Mesendoderm (in vitro differentiated cells): ENCODE results near the gene TRMT44.
"Not testable (repeated sequence)": the region's sequence is repeated elsewhere in the genome, so short reads cannot be mapped to it uniquely, and the experiment has no call there.

Experiments used
- DNase-seq: peaks from one replicate; pipeline ENCODE4 v3.0.0; 2013
- H2AK5ac ChIP-seq: 2 replicates; pipeline ENCODE4 v1.6.1; 2013; ENCODE audit warnings: low read length, inconsistent platforms
- H2BK120ac ChIP-seq: 2 replicates; pipeline ENCODE4 v1.6.1; 2013; ENCODE audit warnings: low read depth, mild to moderate bottlenecking, low read length, moderate library complexity, mixed read lengths
- H2BK15ac ChIP-seq: replicated peaks from 2 replicates; pipeline ENCODE4 v1.6.1; 2013; ENCODE audit warnings: low read depth, mild to moderate bottlenecking, moderate library complexity
- H2BK5ac ChIP-seq: 2 replicates; pipeline ENCODE4 v1.6.1; 2013; ENCODE audit warnings: low read length, inconsistent platforms
- H3K18ac ChIP-seq: 2 replicates; pipeline ENCODE4 v1.6.1; 2013; ENCODE audit warnings: mild to moderate bottlenecking, low read length, mixed read lengths
- H3K23ac ChIP-seq: one replicate; pipeline ENCODE4 v1.6.1; 2013; ENCODE audit warnings: low read length
- H3K27ac ChIP-seq: 2 replicates; pipeline ENCODE4 v1.5.1; 2013; ENCODE audit warnings: low read depth, mild to moderate bottlenecking, inconsistent platforms, low read length, moderate library complexity
- H3K27me3 ChIP-seq: 2 replicates; pipeline ENCODE4 v1.6.1; 2013; ENCODE audit warnings: low read length, control low read depth, mild to moderate bottlenecking, inconsistent platforms; ENCODE audit not compliant: insufficient read depth, poor library complexity
- H3K36me3 ChIP-seq: 2 replicates; pipeline ENCODE4 v1.6.1; 2013; ENCODE audit warnings: low read length, inconsistent platforms; ENCODE audit not compliant: control insufficient read depth, insufficient read depth
- H3K4ac ChIP-seq: one replicate; pipeline ENCODE4 v1.6.1; 2013; ENCODE audit warnings: low read depth, mild to moderate bottlenecking, low read length, moderate library complexity
- H3K4me1 ChIP-seq: 2 replicates; pipeline ENCODE4 v1.6.1; 2013; ENCODE audit warnings: low read depth, low read length, inconsistent platforms; ENCODE audit not compliant: control insufficient read depth
- H3K4me2 ChIP-seq: 2 replicates; pipeline ENCODE4 v1.6.1; 2013; ENCODE audit warnings: low read length
- H3K4me3 ChIP-seq: 2 replicates; pipeline ENCODE4 v1.5.1; 2013; ENCODE audit warnings: mild to moderate bottlenecking, low read length
- H3K56ac ChIP-seq: one replicate; pipeline ENCODE4 v1.6.1; 2013; ENCODE audit warnings: low read length
- H3K79me1 ChIP-seq: 2 replicates; pipeline ENCODE4 v1.6.1; 2013; ENCODE audit warnings: low read length, inconsistent platforms
- H3K79me2 ChIP-seq: 2 replicates; pipeline ENCODE4 v1.6.1; 2013; ENCODE audit warnings: mild to moderate bottlenecking, low read length; ENCODE audit not compliant: control insufficient read depth, insufficient read depth
- H3K9ac ChIP-seq: 2 replicates; pipeline ENCODE4 v1.6.1; 2013; ENCODE audit warnings: low read length, inconsistent platforms
- H4K5ac ChIP-seq: one replicate; pipeline ENCODE4 v1.6.1; 2013; ENCODE audit warnings: low read length
- H4K8ac ChIP-seq: one replicate; pipeline ENCODE4 v1.6.1; 2013; ENCODE audit warnings: low read depth, mild to moderate bottlenecking, control low read depth, low read length, moderate library complexity
- whole genome bisulfite sequencing: extraction: QIAGEN DNeasy Blood & Tissue Kit; methylation state at CpG from one replicate; pipeline ENCODE4 v1.1.7; 2013; ENCODE audit warnings: low lambda C conversion rate, missing lambda C conversion rate; ENCODE audit not compliant: insufficient coverage; ENCODE audit errors: extremely low coverage; 5-methylcytosine and 5-hydroxymethylcytosine counted together

TRMT44 gene

GRCh38 chr4:8480221-8480620 is 39.6 kb downstream of the TRMT44 start:
- Histone ChIP-seq H2BK120ac (no peak overlapping the region), H3K4me2 (no peak overlapping the region), H3K4me3 (no peak overlapping the region), H3K4me1 (peaks cover 5% of the 10 kb centered on the region), H3K18ac (peak overlapping the region; percentile 11), H3K23ac (no peak overlapping the region), H4K5ac (no peak overlapping the region), H3K79me2 (no peaks in the 10 kb centered on the region), H3K79me1 (no peaks in the 10 kb centered on the region), H3K27me3 (no peaks in the 10 kb centered on the region), H3K36me3 (peaks cover 1% of the 10 kb centered on the region), H3K4ac (no peak overlapping the region), H2AK5ac (no peak overlapping the region), H4K8ac (no peak overlapping the region), H3K9ac (no peak overlapping the region), H3K56ac (peak overlapping the region; percentile 62), H3K27ac (no peak overlapping the region), H2BK5ac (peak overlapping the region; percentile 69), H2BK15ac (no peak overlapping the region)
- no CpG with 5 or more reads among the region's 11 CpGs for WGBS
- no peak for DNase-seq

DNA sequence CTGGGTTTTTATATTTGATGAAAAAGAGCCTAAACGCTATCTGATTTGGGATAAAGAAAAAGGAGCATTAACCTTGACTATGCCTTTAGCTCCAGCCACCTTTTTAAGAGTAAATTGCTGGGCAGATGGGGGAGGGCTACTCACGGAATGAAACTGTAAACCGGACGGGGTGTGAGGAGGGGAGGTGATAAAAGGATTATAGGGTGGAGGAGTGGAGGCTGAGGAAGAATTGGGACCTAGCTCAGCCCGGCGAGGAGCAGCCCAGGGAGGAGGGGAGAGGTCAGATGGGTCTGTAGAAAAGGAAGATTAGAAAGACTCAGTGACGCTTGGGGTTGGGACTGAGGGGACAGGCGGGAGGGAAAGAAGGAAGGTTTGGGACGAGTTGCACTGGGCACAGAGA is 46.1 kb downstream of the TRMT44 start:
- H2BK5ac ChIP-seq, H3K4me3 ChIP-seq, H3K18ac ChIP-seq, H3K36me3 ChIP-seq, H4K8ac ChIP-seq, H2BK120ac ChIP-seq, H3K79me1 ChIP-seq, H3K4me1 ChIP-seq, H3K4me2 ChIP-seq, H3K27ac ChIP-seq, H3K23ac ChIP-seq, H3K79me2 ChIP-seq, H3K9ac ChIP-seq, H3K27me3 ChIP-seq, H2BK15ac ChIP-seq, H2AK5ac ChIP-seq, H3K4ac ChIP-seq, H3K56ac ChIP-seq, H4K5ac ChIP-seq: not testable (repeated sequence)
- no CpG with 5 or more reads among the region's 9 CpGs for WGBS
- DNase-seq: peak; percentile 22

DNA sequence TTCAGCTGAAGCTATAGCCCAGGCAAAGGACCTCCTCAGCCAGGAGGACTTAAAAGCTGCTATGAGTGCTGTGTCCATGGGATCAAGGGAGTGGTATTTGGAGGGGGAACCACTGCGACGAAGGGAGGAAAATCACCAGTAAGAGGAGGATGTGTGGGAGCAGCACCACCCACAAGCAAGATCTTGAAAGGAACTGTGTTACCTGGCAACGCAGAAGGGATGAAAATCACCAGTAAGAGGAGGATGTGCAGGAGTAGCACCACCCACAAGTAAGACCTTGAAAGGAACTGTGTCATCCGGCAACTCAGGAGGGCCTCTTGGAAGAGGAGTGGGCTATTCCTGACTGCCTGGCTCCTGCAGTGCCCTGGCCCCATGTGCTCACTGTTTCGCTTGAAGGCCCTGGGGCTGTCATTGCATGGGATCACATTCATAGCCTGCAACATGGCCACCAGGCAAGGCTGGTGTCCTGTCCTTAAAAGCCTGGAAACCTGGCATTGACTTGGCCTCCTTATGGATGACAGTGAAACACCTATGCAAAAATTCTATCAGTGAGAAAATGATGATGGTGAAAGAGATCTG is 48.3 kb downstream of the TRMT44 start:
- Histone ChIP-seq H2AK5ac (no peak overlapping the region), H3K9ac (no peak overlapping the region), H3K4me1 (no peaks in the 10 kb centered on the region), H3K23ac (no peak overlapping the region), H3K4ac (no peak overlapping the region), H2BK15ac (no peak overlapping the region), H3K56ac (no peak overlapping the region), H3K27me3 (no peaks in the 10 kb centered on the region), H3K4me3 (peak overlapping the region; percentile 3), H3K27ac (no peak overlapping the region), H3K4me2 (no peak overlapping the region), H3K79me1 (no peaks in the 10 kb centered on the region), H3K18ac (no peak overlapping the region), H4K5ac (no peak overlapping the region), H3K79me2 (no peaks in the 10 kb centered on the region), H4K8ac (no peak overlapping the region), H2BK5ac (no peak overlapping the region), H2BK120ac (no peak overlapping the region), H3K36me3 (peaks cover 4% of the 10 kb centered on the region)
- WGBS: no CpG with 5 or more reads among the region's 5 CpGs
- DNase-seq: no peak

- H3K56ac ChIP-seq, H4K8ac ChIP-seq, H3K27me3 ChIP-seq, H3K4ac ChIP-seq, H3K23ac ChIP-seq, H2BK15ac ChIP-seq, H3K36me3 ChIP-seq, DNase-seq, H4K5ac ChIP-seq, H3K79me1 ChIP-seq, H2AK5ac ChIP-seq, H2BK5ac ChIP-seq, H3K79me2 ChIP-seq, H3K4me1 ChIP-seq, H3K27ac ChIP-seq, H3K9ac ChIP-seq, H3K18ac ChIP-seq, H2BK120ac ChIP-seq, H3K4me2 ChIP-seq, H3K4me3 ChIP-seq: not testable (repeated sequence)
- WGBS: no CpG with 5 or more reads among the region's 23 CpGs
Measured at GRCh38 chr4:8491478-8491877, 50.9 kb downstream of the TRMT44 start.

- Histone ChIP-seq H3K27ac (no peak overlapping the region), H2BK15ac (no peak overlapping the region), H3K79me1 (no peaks in the 10 kb centered on the region), H3K27me3 (no peaks in the 10 kb centered on the region), H4K5ac (no peak overlapping the region), H3K56ac (no peak overlapping the region), H4K8ac (no peak overlapping the region), H3K4me1 (no peaks in the 10 kb centered on the region), H3K23ac (no peak overlapping the region), H3K4me2 (no peak overlapping the region), H2BK120ac (no peak overlapping the region), H3K4ac (no peak overlapping the region), H2AK5ac (no peak overlapping the region), H3K4me3 (no peak overlapping the region), H3K18ac (no peak overlapping the region), H3K36me3 (peaks cover 4% of the 10 kb centered on the region), H3K9ac (no peak overlapping the region), H2BK5ac (no peak overlapping the region), H3K79me2 (no peaks in the 10 kb centered on the region)
- no peak for DNase-seq
- no CpG with 5 or more reads among the region's 9 CpGs for WGBS
Measured at GRCh38 chr4:8492174-8492573, 51.6 kb downstream of the TRMT44 start.

DNA sequence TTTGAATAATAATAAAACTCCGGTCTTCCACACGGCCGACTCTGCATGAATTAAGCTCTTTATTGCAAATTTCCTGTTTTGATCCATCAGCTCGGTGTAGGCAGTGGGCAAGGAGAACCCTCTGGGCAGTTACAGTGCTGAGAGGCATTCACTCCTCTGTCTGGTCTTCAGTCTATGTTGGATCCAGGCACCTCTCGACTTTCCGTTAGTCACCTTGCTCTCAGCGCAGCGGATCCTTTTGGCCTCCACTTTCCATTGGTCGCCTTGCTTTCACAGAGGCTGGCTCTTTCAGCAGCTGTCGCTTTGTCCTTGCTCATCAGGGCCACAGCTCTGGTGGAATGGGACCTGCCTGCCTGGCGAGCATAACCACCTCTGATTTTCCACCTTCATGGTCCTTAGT is 52.9 kb downstream of the TRMT44 start:
- Histone ChIP-seq H3K27ac (no peak overlapping the region), H3K79me1 (no peaks in the 10 kb centered on the region), H4K8ac (no peak overlapping the region), H2AK5ac (no peak overlapping the region), H3K18ac (no peak overlapping the region), H4K5ac (no peak overlapping the region), H3K27me3 (no peaks in the 10 kb centered on the region), H3K4me1 (no peaks in the 10 kb centered on the region), H2BK15ac (no peak overlapping the region), H3K4me2 (no peak overlapping the region), H3K23ac (no peak overlapping the region), H3K56ac (no peak overlapping the region), H3K9ac (no peak overlapping the region), H3K79me2 (no peaks in the 10 kb centered on the region), H2BK120ac (no peak overlapping the region), H3K4me3 (no peak overlapping the region), H3K36me3 (peaks cover 4% of the 10 kb centered on the region), H3K4ac (no peak overlapping the region), H2BK5ac (no peak overlapping the region)
- WGBS: no CpG with 5 or more reads among the region's 11 CpGs
- no peak for DNase-seq
